ENCODE measurements around the gene PLCB2.

The PLCB2 gene

GRCh38 chr15:40280260-40281056 lies 27.3 kb downstream of the PLCB2 start:
- DNase-seq: no peak
- in situ Hi-C loops (cut with HindIII; ENCODE audit: low pct_ligation_motif_present, low pct_unique_long_range_greater_than_20kb, low sequenced_read_pairs): no loop called here

- in situ Hi-C loops (cut with HindIII; ENCODE audit: low pct_ligation_motif_present, low pct_unique_long_range_greater_than_20kb, low sequenced_read_pairs): loop anchor here (10.0 kb wide), 1 partner anchor 55 kb away; no protein-coding TSS in a partner anchor
- DNase-seq: peak; percentile 57
Measured at GRCh38 chr15:40279437-40280141, 28.1 kb downstream of the PLCB2 start.

- DNase-seq: no peak
- in situ Hi-C loops (cut with HindIII; ENCODE audit: low pct_ligation_motif_present, low pct_unique_long_range_greater_than_20kb, low sequenced_read_pairs): loop anchor here (10.0 kb wide), 1 partner anchor 53 kb away; no protein-coding TSS in a partner anchor
Measured at GRCh38 chr15:40278026-40278425, 29.7 kb downstream of the PLCB2 start.

- no peak for DNase-seq
- in situ Hi-C loops (cut with HindIII; ENCODE audit: low pct_ligation_motif_present, low pct_unique_long_range_greater_than_20kb, low sequenced_read_pairs): loop anchor here (10.0 kb wide), 1 partner anchor 53 kb away; no protein-coding TSS in a partner anchor
Measured at GRCh38 chr15:40277471-40277870, 30.3 kb downstream of the PLCB2 start.

- no peak for DNase-seq
- in situ Hi-C loops (cut with HindIII; ENCODE audit: low pct_ligation_motif_present, low pct_unique_long_range_greater_than_20kb, low sequenced_read_pairs): loop anchor here (10.0 kb wide), 1 partner anchor 52 kb away; no protein-coding TSS in a partner anchor
Measured at GRCh38 chr15:40276927-40277326, 30.8 kb downstream of the PLCB2 start.

GRCh38 chr15:40275954-40276353 lies 31.8 kb downstream of the PLCB2 start:
- no peak for DNase-seq
- in situ Hi-C loops (cut with HindIII; ENCODE audit: low pct_ligation_motif_present, low pct_unique_long_range_greater_than_20kb, low sequenced_read_pairs): loop anchor here (10.0 kb wide), 1 partner anchor 51 kb away; no protein-coding TSS in a partner anchor

- in situ Hi-C loops (cut with HindIII; ENCODE audit: low pct_ligation_motif_present, low pct_unique_long_range_greater_than_20kb, low sequenced_read_pairs): loop anchor here (10.0 kb wide), 1 partner anchor 51 kb away; no protein-coding TSS in a partner anchor
- no peak for DNase-seq
Measured at GRCh38 chr15:40275523-40275922, 32.2 kb downstream of the PLCB2 start.

- DNase-seq: peak; percentile 71
- in situ Hi-C loops (cut with HindIII; ENCODE audit: low pct_ligation_motif_present, low pct_unique_long_range_greater_than_20kb, low sequenced_read_pairs): loop anchor here (10.0 kb wide), 1 partner anchor 50 kb away; no protein-coding TSS in a partner anchor
Measured at GRCh38 chr15:40274350-40275274, 33.1 kb downstream of the PLCB2 start.

- no peak for DNase-seq
- in situ Hi-C loops (cut with HindIII; ENCODE audit: low pct_ligation_motif_present, low pct_unique_long_range_greater_than_20kb, low sequenced_read_pairs): loop anchor here (10.0 kb wide), 1 partner anchor 49 kb away; no protein-coding TSS in a partner anchor
Measured at GRCh38 chr15:40273428-40273827, 34.3 kb downstream of the PLCB2 start.

GRCh38 chr15:40272485-40273056 lies 35.2 kb downstream of the PLCB2 start:
- in situ Hi-C loops (cut with HindIII; ENCODE audit: low pct_ligation_motif_present, low pct_unique_long_range_greater_than_20kb, low sequenced_read_pairs): loop anchor here (10.0 kb wide), 1 partner anchor 48 kb away; no protein-coding TSS in a partner anchor

GRCh38 chr15:40271685-40272484 lies 35.9 kb downstream of the PLCB2 start:
- in situ Hi-C loops (cut with HindIII; ENCODE audit: low pct_ligation_motif_present, low pct_unique_long_range_greater_than_20kb, low sequenced_read_pairs): loop anchor here (10.0 kb wide), 1 partner anchor 47 kb away; no protein-coding TSS in a partner anchor

More at GRCh38 chr15:40272485-40273056, 35.2 kb downstream of the PLCB2 start:
- no peak for DNase-seq

GRCh38 chr15:40270246-40270995 lies 37.3 kb downstream of the PLCB2 start:
- in situ Hi-C loops (cut with HindIII; ENCODE audit: low pct_ligation_motif_present, low pct_unique_long_range_greater_than_20kb, low sequenced_read_pairs): loop anchor here (10.0 kb wide), 1 partner anchor 46 kb away; no protein-coding TSS in a partner anchor
- no peak for DNase-seq

More at GRCh38 chr15:40271685-40272484, 35.9 kb downstream of the PLCB2 start:
- no peak for DNase-seq

- DNase-seq: no peak
- in situ Hi-C loops (cut with HindIII; ENCODE audit: low pct_ligation_motif_present, low pct_unique_long_range_greater_than_20kb, low sequenced_read_pairs): loop anchor here (10.0 kb wide), 1 partner anchor 45 kb away; no protein-coding TSS in a partner anchor
Measured at GRCh38 chr15:40269604-40270003, 38.1 kb downstream of the PLCB2 start.

GRCh38 chr15:40267670-40268069 lies 40.1 kb downstream of the PLCB2 start:
- no peak for DNase-seq
- in situ Hi-C loops (cut with HindIII; ENCODE audit: low pct_ligation_motif_present, low pct_unique_long_range_greater_than_20kb, low sequenced_read_pairs): no loop called here

- peak; percentile 89 for DNase-seq
- in situ Hi-C loops (cut with HindIII; ENCODE audit: low pct_ligation_motif_present, low pct_unique_long_range_greater_than_20kb, low sequenced_read_pairs): no loop called here
Measured at GRCh38 chr15:40266828-40267304, 40.9 kb downstream of the PLCB2 start.

GRCh38 chr15:40265875-40266274 lies 41.9 kb downstream of the PLCB2 start:
- DNase-seq: no peak
- in situ Hi-C loops (cut with HindIII; ENCODE audit: low pct_ligation_motif_present, low pct_unique_long_range_greater_than_20kb, low sequenced_read_pairs): no loop called here
